Measurements from ENCODE around the gene ITGB1. TPM values are rescaled to one million over a fixed set of nuclear protein-coding genes. Genes with fewer than 3 reads are reported as not detected.

ITGB1 gene
- total RNA-seq, 1 donor from 2014 or later: 220 TPM

GRCh38 chr10:32942081-32942480, 15.9 kb downstream of the ITGB1 start:
- no peaks in the 10 kb centered on the region for H3K36me3 Mint-ChIP-seq (ENCODE audit: low read depth)
- H3K4me3 Mint-ChIP-seq: no peak overlapping the region
- no peak overlapping the region for H3K27ac Mint-ChIP-seq (ENCODE audit: unreplicated experiment)
- DNase-seq (ENCODE audit: low read depth, low spot score): no peak
- no peak for TF ChIP-seq CTCF (conservative IDR thresholded peaks at IDR 0.05)
- H3K4me1 Mint-ChIP-seq: peaks cover 65% of the 10 kb centered on the region
- H3K27me3 Mint-ChIP-seq (ENCODE audit: low read depth): no peaks in the 10 kb centered on the region
- no peaks in the 10 kb centered on the region for H3K9me3 Mint-ChIP-seq

- no peak for TF ChIP-seq CTCF (conservative IDR thresholded peaks at IDR 0.05)
- Mint-ChIP-seq H3K9me3 (no peaks in the 10 kb centered on the region), H3K36me3 (ENCODE audit: low read depth) (no peaks in the 10 kb centered on the region), H3K4me1 (peaks cover 65% of the 10 kb centered on the region), H3K4me3 (no peak overlapping the region), H3K27me3 (ENCODE audit: low read depth) (no peaks in the 10 kb centered on the region), H3K27ac (ENCODE audit: unreplicated experiment) (no peak overlapping the region)
- DNase-seq (ENCODE audit: low read depth, low spot score): no peak
These were observed 16.7 kb downstream of the ITGB1 start for GRCh38 chr10:32941357-32941756.

- Mint-ChIP-seq H3K4me3 (no peak overlapping the region), H3K36me3 (ENCODE audit: low read depth) (no peaks in the 10 kb centered on the region), H3K4me1 (peaks cover 64% of the 10 kb centered on the region), H3K27ac (ENCODE audit: unreplicated experiment) (peak overlapping the region; percentile 32), H3K27me3 (ENCODE audit: low read depth) (no peaks in the 10 kb centered on the region), H3K9me3 (no peaks in the 10 kb centered on the region)
- no peak for TF ChIP-seq CTCF (conservative IDR thresholded peaks at IDR 0.05)
- DNase-seq (ENCODE audit: low read depth, low spot score): no peak
These were observed 17.4 kb downstream of the ITGB1 start for GRCh38 chr10:32940321-32941301.

- Mint-ChIP-seq H3K9me3 (no peaks in the 10 kb centered on the region), H3K27me3 (ENCODE audit: low read depth) (no peaks in the 10 kb centered on the region), H3K27ac (ENCODE audit: unreplicated experiment) (no peak overlapping the region), H3K4me3 (no peak overlapping the region), H3K4me1 (peaks cover 59% of the 10 kb centered on the region), H3K36me3 (ENCODE audit: low read depth) (no peaks in the 10 kb centered on the region)
- TF ChIP-seq CTCF (conservative IDR thresholded peaks at IDR 0.05): no peak
- DNase-seq (ENCODE audit: low read depth, low spot score): no peak
These were observed 18.5 kb downstream of the ITGB1 start for GRCh38 chr10:32939296-32940111.

GRCh38 chr10:32938554-32939061, 19.4 kb downstream of the ITGB1 start:
- peaks cover 50% of the 10 kb centered on the region for H3K4me1 Mint-ChIP-seq
- peak overlapping the region; percentile 15 for H3K27ac Mint-ChIP-seq (ENCODE audit: unreplicated experiment)
- TF ChIP-seq CTCF (conservative IDR thresholded peaks at IDR 0.05): no peak
- peak overlapping the region; percentile 29 for H3K4me3 Mint-ChIP-seq
- H3K36me3 Mint-ChIP-seq (ENCODE audit: low read depth): no peaks in the 10 kb centered on the region
- no peaks in the 10 kb centered on the region for H3K27me3 Mint-ChIP-seq (ENCODE audit: low read depth)
- DNase-seq (ENCODE audit: low read depth, low spot score): peak; percentile 39
- no peaks in the 10 kb centered on the region for H3K9me3 Mint-ChIP-seq

All from neural crest cell (in vitro differentiated cells).